ENCODE data around the gene FNDC3B.

Gene FNDC3B

GRCh38 chr3:172187511-172187910 lies 148.1 kb downstream of the FNDC3B start:
- no peak for DNase-seq (ENCODE audit: low read depth in 3 of 3)

DNA sequence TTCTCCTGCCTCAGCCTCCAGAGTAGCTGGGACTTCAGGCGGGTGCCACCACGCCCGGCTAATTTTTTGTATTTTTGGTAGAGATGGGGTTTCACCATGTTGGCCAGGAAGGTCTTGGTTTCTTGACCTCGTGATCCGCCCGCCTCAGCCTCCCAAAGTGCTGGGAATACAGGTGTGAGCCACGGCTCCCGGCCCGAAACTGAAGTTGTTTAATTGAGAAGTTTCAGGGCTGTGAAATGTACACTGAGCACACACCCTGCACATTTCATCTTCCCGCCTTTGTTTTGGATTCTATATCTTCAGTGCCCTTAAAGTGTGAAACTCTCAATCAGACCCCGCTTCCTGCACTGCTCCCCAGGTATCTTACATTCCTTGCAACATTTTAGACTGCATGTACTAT lies 149.1 kb downstream of the FNDC3B start:
- DNase-seq (ENCODE audit: low read depth in 3 of 3), result no peak

DNA sequence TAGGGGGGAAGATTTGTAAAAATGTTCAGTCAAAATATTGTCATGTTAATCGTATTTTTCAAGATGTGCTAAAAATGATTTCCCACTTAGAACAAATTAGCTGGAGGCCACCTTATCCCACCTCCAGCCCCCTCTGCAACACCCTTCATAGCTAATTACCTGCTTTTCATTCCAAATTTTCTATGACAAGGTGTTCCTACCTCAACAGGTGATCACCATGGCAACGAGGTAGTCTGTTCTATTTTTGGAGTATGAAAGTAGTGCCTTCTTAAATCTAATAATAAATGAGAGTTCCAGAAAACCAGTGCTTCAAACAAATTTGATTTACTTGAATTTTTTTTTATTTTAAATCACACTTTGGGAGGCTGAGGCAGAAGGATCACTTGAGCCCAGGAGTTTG lies 149.8 kb downstream of the FNDC3B start:
- no peak for DNase-seq (ENCODE audit: low read depth in 3 of 3)

- no peak for DNase-seq (ENCODE audit: low read depth in 3 of 3)
Observed at GRCh38 chr3:172189987-172190603, 150.7 kb downstream of the FNDC3B start.

DNA sequence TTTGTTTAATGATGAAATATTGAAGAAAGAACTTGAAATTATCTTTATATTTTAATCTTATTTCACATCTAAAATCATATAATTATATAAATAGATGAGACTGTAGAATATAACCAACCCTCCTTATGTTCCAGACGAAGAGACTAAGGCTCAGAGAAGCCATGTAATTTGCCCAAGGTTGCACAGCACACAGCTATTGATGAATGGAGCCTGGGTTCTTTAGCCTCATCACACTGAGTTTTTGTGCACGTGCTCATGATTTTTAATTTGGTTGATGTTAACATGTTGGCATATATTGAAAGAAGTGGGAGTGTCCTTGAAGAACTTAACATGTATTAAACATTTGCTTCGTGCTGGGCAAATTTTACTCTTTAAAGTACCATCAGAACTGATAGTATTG lies 151.6 kb downstream of the FNDC3B start:
- no peak for DNase-seq (ENCODE audit: low read depth in 3 of 3)

GRCh38 chr3:172191629-172192028 lies 152.3 kb downstream of the FNDC3B start:
- DNase-seq (ENCODE audit: low read depth in 3 of 3), result no peak

DNA sequence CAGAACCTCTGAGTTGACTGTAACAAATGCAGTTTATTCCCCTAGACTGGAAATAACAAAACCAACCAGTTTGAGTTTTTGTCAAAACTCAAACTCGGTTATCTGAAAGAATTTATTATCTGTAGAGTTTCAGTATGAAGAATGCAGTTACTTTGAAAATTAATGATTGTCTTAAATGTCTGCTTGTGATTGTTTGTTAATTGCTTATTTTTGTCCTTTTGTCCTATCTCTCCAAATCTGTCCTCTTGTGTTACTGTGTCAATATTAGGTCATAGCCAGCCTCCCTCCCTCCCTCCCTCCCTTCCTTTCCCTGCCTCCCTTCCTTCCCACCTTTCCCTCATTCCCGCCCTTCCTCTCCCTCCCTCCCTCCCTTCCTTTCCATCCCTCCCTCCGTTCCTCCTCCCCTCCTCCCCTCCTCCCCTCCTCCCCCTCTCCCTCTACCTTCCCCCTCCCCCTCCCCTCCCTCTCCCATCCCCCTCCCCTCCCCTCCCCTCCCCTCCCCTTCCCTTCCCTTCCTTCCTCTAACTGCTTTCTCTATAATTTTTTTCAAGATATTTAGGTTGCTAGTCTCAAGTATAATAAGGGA lies 153.5 kb downstream of the FNDC3B start:
- DNase-seq (ENCODE audit: low read depth in 3 of 3), result no peak

- DNase-seq (ENCODE audit: low read depth in 3 of 3), result no peak
Observed at GRCh38 chr3:172193436-172193835, 154.1 kb downstream of the FNDC3B start.

GRCh38 chr3:172194702-172195406 lies 155.5 kb downstream of the FNDC3B start:
- no peak for DNase-seq (ENCODE audit: low read depth in 3 of 3)

- no peak for DNase-seq (ENCODE audit: low read depth in 3 of 3)
Observed at GRCh38 chr3:172195407-172195754, 156.0 kb downstream of the FNDC3B start.

- no peak for DNase-seq (ENCODE audit: low read depth in 3 of 3)
Observed at GRCh38 chr3:172197344-172197743, 158.0 kb downstream of the FNDC3B start.

GRCh38 chr3:172198428-172198827 lies 159.1 kb downstream of the FNDC3B start:
- DNase-seq (ENCODE audit: low read depth in 3 of 3), result no peak

DNA sequence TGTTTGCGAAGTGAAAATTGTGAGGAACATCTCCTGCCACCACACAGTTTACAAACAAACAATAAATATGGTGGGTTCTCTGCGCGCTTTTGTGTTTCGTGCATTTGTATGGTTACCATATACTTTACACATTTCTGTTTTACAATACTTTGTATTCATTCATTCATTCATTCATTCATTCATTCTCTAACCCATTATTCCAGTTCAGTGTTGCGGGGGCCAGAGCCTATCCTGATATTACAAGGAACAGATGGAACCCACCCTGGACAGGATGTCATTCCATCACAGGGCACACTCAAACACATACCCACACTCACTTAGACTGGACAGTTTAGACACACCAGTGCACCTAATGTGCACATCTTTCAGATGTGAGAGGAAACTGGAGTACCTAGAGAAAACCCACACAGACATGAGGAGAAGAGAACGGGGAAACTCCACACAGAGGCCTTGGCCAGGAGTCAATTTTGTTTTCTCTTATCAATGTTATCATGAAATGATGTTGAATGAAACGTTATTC lies 160.5 kb downstream of the FNDC3B start:
- no peak for DNase-seq (ENCODE audit: low read depth in 3 of 3)

DNA sequence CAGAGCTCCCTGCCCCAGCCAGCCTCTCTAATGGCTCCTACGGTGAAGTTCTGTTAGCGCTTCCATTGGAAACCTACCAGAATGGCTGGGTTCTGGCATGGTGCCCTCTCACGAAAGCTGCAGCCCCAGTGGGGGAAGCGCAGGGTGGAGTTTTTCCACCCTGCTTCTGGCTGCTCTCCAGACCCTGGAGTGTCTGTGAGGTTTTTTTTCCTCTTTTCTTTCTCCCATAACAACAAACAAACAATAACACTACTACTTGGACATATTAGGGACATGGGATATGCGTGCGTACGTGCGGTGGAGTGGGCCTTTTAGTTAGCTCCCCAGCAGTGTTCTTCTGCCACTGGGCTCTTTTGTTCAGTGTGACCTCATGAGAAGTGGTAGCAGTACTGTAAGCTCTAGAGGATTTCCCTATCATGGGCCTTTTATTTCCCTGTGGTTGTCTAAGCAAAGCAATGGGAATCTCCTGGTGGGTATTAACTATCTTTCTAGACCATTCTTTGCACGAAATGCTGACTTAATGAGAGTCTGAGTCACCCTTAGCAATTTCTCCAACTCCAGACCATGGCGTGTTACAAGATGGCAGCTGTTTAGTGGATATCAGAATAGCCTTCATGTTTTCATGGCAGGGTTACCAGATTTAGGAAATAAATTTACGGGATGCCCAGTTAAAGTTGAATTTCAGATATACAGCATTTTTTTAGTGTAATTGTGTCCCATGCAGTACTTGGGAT lies 161.9 kb downstream of the FNDC3B start:
- DNase-seq (ENCODE audit: low read depth in 3 of 3), result no peak

DNA sequence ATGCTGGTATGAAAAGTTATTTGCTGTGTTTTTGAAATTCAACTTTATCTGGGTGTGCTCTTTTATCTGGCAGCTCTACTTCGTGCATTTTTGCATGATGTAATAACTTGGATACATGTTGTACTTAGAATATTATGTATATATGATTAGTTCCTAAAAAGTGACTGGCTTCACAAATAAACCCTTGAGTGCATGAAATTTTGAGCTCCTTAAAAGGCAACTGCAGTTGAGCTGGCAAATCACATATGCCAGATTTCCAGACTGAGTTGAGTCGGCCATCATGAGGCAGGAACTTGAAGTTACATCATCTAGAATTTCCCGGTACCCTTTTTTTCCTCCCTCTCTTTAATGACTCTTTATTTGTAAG lies 162.5 kb downstream of the FNDC3B start:
- no peak for DNase-seq (ENCODE audit: low read depth in 3 of 3)

DNA sequence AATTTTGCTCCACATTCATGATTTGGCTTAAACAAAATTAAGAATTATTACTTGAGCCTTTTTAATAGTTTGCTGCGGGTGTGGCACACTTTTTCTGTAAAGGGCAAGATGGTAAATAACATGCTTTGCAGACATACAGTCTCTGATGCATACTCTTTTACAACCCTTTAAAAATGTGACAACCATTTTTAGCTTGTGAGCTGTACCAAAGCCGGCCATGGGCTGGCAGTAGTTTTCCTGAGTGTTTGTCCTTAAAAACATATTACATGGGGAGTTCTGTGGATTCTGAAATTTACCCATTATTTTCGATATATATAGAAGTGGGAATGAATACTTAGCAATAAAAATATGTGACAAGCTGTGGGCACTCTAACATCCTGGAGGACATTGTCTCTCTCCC lies 163.4 kb downstream of the FNDC3B start:
- no peak for DNase-seq (ENCODE audit: low read depth in 3 of 3)

- DNase-seq (ENCODE audit: low read depth in 3 of 3), result no peak
Observed at GRCh38 chr3:172203522-172204258, 164.3 kb downstream of the FNDC3B start.

DNA sequence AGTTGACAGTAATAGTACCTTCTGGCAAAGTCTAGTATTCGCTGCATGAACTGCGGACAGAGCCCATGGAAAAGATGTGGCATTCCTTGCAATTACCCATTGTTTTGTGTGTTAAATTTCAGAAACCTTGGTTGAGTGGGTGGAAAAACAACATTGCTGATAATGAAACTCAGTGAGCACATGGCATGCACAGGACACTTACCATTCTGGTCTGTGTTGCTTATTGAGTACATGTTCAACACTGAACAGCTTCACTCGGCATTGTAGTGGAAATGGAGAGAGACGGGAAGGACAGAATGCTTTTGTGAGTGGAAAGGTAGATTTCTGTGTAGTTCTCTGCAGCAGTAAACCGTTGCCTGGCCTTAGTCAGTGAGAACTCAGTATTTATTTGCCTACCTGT lies 165.3 kb downstream of the FNDC3B start:
- no peak for DNase-seq (ENCODE audit: low read depth in 3 of 3)

- no peak for DNase-seq (ENCODE audit: low read depth in 3 of 3)
Observed at GRCh38 chr3:172208586-172209332, 169.4 kb downstream of the FNDC3B start.

DNA sequence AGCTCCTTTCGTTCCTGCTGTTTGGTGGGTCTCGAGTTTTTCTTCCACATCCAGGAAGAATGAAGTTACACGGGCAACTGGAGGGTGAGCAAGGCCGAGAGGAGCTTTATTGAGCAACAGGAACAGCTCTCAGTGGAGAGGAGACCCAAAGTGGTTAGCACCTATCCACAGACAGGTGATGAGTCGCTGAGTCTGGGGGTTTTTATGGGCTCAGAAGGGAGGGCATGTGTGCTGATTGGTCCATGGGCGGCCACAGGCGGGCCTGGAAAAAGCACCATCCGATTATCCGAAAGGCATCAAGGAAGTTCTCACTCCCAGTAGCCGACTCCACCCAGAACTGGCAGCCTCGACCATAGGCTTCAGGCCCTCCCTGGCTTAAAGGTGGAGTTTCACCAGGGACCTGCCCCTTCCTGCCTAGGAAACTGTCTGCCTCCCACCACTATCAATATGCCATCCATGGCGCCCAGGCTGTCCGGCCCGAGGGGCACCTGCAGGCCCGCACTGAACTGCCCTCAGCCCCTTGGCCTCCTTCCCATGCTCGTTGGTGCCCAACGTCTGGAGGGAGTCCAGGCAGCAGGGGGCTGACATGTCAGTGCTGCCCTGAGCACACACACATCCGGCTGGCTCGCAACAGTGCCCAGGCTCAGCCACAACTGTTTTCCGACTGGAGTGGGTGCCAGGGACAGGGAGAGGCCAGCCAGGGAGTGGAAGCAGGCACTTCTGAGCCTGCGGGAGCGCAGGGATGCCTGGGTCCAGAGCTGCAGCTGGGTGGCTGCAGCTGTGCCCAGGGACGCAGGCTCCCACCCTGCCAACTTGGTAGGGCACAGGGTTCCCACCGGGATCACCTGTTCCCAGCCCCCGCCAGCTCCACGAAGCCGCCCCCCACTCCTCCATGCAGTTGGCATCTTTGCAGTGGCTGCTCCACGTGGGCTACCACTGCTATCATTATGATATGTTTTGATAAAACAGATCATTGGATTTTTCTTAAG lies 170.2 kb downstream of the FNDC3B start:
- no peak for DNase-seq (ENCODE audit: low read depth in 3 of 3)

All from stimulated activated CD4-positive, alpha-beta T cell treated with anti-CD3 and anti-CD28 coated beads, TNF-alpha, amount 100 ng/mL, for 48 hours (primary cell).